Measurements from ENCODE around the gene MTHFSD. TPM values are rescaled to one million over a fixed set of nuclear protein-coding genes. Genes with fewer than 3 reads are reported as not detected.
A peak's percentile ranks its signal among the peaks of the same experiment; 100 is the strongest.

Gene MTHFSD
- total and polyA plus RNA-seq, 9 donors: 11.0 to 24.9 (median 21.8) TPM

- DNase-seq: no peak
- peaks cover 4% of the 10 kb centered on the region for H3K4me1 ChIP-seq (ENCODE audit: insufficient read depth)
- H3K27me3 ChIP-seq: peaks cover 2% of the 10 kb centered on the region
- H3K4me3 ChIP-seq: no peak overlapping the region
- intact Hi-C loops (cut with DNase I): loop anchor here (5.0 to 10.0 kb wide), 4 partner anchors 486 to 708 kb away; no protein-coding TSS in a partner anchor
- WGBS, 3 donors: 16 to 17% (median 16%) methylated on average over 30 to 33 of the region's 33 CpGs
- no peaks in the 10 kb centered on the region for H3K9me3 ChIP-seq
- H3K36me3 ChIP-seq: no peaks in the 10 kb centered on the region
- TF ChIP-seq EP300 (IDR thresholded peaks at IDR 0.05) (no peak), POLR2A (IDR thresholded peaks at IDR 0.05) (no peak)
- TF ChIP-seq, protein P1, sequence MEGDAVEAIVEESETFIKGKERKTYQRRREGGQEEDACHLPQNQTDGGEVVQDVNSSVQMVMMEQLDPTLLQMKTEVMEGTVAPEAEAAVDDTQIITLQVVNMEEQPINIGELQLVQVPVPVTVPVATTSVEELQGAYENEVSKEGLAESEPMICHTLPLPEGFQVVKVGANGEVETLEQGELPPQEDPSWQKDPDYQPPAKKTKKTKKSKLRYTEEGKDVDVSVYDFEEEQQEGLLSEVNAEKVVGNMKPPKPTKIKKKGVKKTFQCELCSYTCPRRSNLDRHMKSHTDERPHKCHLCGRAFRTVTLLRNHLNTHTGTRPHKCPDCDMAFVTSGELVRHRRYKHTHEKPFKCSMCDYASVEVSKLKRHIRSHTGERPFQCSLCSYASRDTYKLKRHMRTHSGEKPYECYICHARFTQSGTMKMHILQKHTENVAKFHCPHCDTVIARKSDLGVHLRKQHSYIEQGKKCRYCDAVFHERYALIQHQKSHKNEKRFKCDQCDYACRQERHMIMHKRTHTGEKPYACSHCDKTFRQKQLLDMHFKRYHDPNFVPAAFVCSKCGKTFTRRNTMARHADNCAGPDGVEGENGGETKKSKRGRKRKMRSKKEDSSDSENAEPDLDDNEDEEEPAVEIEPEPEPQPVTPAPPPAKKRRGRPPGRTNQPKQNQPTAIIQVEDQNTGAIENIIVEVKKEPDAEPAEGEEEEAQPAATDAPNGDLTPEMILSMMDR (IDR thresholded peaks at IDR 0.05): no peak
- peak overlapping the region in 1 of 2 donors; percentile 29 for H3K27ac ChIP-seq
These were observed 13.9 kb upstream of the MTHFSD start for GRCh38 chr16:86568677-86569623.

DNA sequence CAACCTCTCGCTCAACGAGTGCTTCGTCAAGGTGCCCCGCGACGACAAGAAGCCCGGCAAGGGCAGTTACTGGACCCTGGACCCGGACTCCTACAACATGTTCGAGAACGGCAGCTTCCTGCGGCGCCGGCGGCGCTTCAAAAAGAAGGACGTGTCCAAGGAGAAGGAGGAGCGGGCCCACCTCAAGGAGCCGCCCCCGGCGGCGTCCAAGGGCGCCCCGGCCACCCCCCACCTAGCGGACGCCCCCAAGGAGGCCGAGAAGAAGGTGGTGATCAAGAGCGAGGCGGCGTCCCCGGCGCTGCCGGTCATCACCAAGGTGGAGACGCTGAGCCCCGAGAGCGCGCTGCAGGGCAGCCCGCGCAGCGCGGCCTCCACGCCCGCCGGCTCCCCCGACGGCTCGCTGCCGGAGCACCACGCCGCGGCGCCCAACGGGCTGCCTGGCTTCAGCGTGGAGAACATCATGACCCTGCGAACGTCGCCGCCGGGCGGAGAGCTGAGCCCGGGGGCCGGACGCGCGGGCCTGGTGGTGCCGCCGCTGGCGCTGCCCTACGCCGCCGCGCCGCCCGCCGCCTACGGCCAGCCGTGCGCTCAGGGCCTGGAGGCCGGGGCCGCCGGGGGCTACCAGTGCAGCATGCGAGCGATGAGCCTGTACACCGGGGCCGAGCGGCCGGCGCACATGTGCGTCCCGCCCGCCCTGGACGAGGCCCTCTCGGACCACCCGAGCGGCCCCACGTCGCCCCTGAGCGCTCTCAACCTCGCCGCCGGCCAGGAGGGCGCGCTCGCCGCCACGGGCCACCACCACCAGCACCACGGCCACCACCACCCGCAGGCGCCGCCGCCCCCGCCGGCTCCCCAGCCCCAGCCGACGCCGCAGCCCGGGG is 12.9 kb upstream of the MTHFSD start:
- peaks cover 2% of the 10 kb centered on the region for H3K27me3 ChIP-seq
- no peaks in the 10 kb centered on the region for H3K36me3 ChIP-seq
- no peak for TF ChIP-seq EP300 (IDR thresholded peaks at IDR 0.05)
- TF ChIP-seq, protein P1 (IDR thresholded peaks at IDR 0.05): no peak
- no peak for TF ChIP-seq POLR2A (IDR thresholded peaks at IDR 0.05)
- no peaks in the 10 kb centered on the region for H3K9me3 ChIP-seq
- peaks cover 4% of the 10 kb centered on the region for H3K4me1 ChIP-seq (ENCODE audit: insufficient read depth)
- no peak for DNase-seq
- intact Hi-C loops (cut with DNase I): loop anchor here (5.0 to 10.0 kb wide), 4 partner anchors 487 to 709 kb away; no protein-coding TSS in a partner anchor
- H3K27ac ChIP-seq: peak overlapping the region; percentile 10 to 29
- H3K4me3 ChIP-seq: peak overlapping the region; percentile 12
- WGBS, 3 donors: 0 to 2% (median 2%) methylated on average over 11 to 116 of the region's 116 CpGs

DNA sequence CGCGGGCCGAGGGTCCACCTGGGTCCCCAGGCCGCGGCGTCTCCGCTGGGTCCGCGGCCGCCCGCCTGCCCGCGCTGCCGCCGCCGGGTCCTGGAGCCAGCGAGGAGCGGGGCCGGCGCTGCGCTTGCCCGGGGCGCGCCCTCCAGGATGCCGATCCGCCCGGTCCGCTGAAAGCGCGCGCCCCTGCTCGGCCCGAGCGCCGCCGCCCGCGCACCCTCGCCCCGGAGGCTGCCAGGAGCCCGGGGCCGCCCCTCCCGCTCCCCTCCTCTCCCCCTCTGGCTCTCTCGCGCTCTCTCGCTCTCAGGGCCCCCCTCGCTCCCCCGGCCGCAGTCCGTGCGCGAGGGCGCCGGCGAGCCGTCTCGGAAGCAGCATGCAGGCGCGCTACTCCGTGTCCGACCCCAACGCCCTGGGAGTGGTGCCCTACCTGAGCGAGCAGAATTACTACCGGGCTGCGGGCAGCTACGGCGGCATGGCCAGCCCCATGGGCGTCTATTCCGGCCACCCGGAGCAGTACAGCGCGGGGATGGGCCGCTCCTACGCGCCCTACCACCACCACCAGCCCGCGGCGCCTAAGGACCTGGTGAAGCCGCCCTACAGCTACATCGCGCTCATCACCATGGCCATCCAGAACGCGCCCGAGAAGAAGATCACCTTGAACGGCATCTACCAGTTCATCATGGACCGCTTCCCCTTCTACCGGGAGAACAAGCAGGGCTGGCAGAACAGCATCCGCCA is 12.1 kb upstream of the MTHFSD start:
- TF ChIP-seq EP300 (IDR thresholded peaks at IDR 0.05): no peak
- TF ChIP-seq, protein P1 (IDR thresholded peaks at IDR 0.05): no peak
- no peak for TF ChIP-seq POLR2A (IDR thresholded peaks at IDR 0.05)
- 1 to 3% (median 1%) methylated on average over 41 to 88 of the region's 88 CpGs for WGBS, 3 donors
- H3K4me1 ChIP-seq (ENCODE audit: insufficient read depth): peaks cover 4% of the 10 kb centered on the region
- peaks cover 2% of the 10 kb centered on the region for H3K27me3 ChIP-seq
- DNase-seq: no peak
- no peaks in the 10 kb centered on the region for H3K36me3 ChIP-seq
- H3K27ac ChIP-seq: peak overlapping the region in 1 of 2 donors; percentile 10
- peak overlapping the region; percentile 22 for H3K4me3 ChIP-seq
- intact Hi-C loops (cut with DNase I): loop anchor here (5.0 to 10.0 kb wide), 4 partner anchors 488 to 710 kb away; no protein-coding TSS in a partner anchor
- H3K9me3 ChIP-seq: no peaks in the 10 kb centered on the region

Measured in ovary (tissue), 9 donors.